GM19455 (cell line): Measurements from ENCODE around the gene LRIG3.
"Not testable (repeated sequence)": the region's sequence is repeated elsewhere in the genome, so short reads cannot be mapped to it uniquely, and the experiment has no call there.

Experiments used
- ATAC-seq: cut with Tn5 transposase; IDR thresholded peaks from one replicate; pipeline ENCODE4 v1.9.1; 2021; ENCODE audit not compliant: unreplicated experiment

LRIG3 gene

GRCh38 chr12:58905422-58905821 lies 14.9 kb downstream of the LRIG3 start:
- ATAC-seq: no peak

GRCh38 chr12:58902726-58903125 lies 17.6 kb downstream of the LRIG3 start:
- ATAC-seq: not testable (repeated sequence)

GRCh38 chr12:58901664-58902063 lies 18.6 kb downstream of the LRIG3 start:
- no peak for ATAC-seq

- ATAC-seq: no peak
These were observed 22.3 kb downstream of the LRIG3 start for GRCh38 chr12:58897969-58898368.

- no peak for ATAC-seq
These were observed 24.0 kb downstream of the LRIG3 start for GRCh38 chr12:58896278-58896677.

- no peak for ATAC-seq
These were observed 25.3 kb downstream of the LRIG3 start for GRCh38 chr12:58895053-58895452.

- ATAC-seq: no peak
These were observed 26.3 kb downstream of the LRIG3 start for GRCh38 chr12:58894040-58894439.

GRCh38 chr12:58893495-58893894 lies 26.8 kb downstream of the LRIG3 start:
- no peak for ATAC-seq

GRCh38 chr12:58889557-58889956 lies 30.7 kb downstream of the LRIG3 start:
- no peak for ATAC-seq

GRCh38 chr12:58888131-58888783 lies 32.0 kb downstream of the LRIG3 start:
- ATAC-seq: no peak

- ATAC-seq: no peak
These were observed 33.2 kb downstream of the LRIG3 start for GRCh38 chr12:58887068-58887467.

GRCh38 chr12:58886474-58886873 lies 33.8 kb downstream of the LRIG3 start:
- no peak for ATAC-seq

GRCh38 chr12:58884916-58885315 lies 35.4 kb downstream of the LRIG3 start:
- ATAC-seq: no peak

GRCh38 chr12:58883576-58884334 lies 36.5 kb downstream of the LRIG3 start:
- no peak for ATAC-seq

GRCh38 chr12:58882826-58883225 lies 37.5 kb downstream of the LRIG3 start:
- no peak for ATAC-seq

GRCh38 chr12:58881816-58882215 lies 38.5 kb downstream of the LRIG3 start:
- ATAC-seq: no peak

GRCh38 chr12:58880639-58881038 lies 39.7 kb downstream of the LRIG3 start:
- no peak for ATAC-seq

- ATAC-seq: no peak
These were observed 43.0 kb downstream of the LRIG3 start for GRCh38 chr12:58877243-58877743.

- ATAC-seq: no peak
These were observed 46.8 kb downstream of the LRIG3 start for GRCh38 chr12:58873496-58873895.

- ATAC-seq: no peak
These were observed 48.7 kb downstream of the LRIG3 start for GRCh38 chr12:58871556-58871955.

GRCh38 chr12:58870595-58870994 lies 49.7 kb downstream of the LRIG3 start:
- ATAC-seq: no peak

- ATAC-seq: no peak
These were observed 59.5 kb downstream of the LRIG3 start for GRCh38 chr12:58860788-58861240.
